CD8-positive, alpha-beta memory T cell (primary cell): ENCODE measurements around the gene CPTP. TPM values are rescaled to one million over a fixed set of nuclear protein-coding genes. Genes with fewer than 3 reads are reported as not detected.

Experiments
- CTCF ChIA-PET: fragments of 350-600 bp; sonication (Branson Sonifier 250); formaldehyde crosslinking; loops from one replicate; lab custom pipeline; 2021; ENCODE audit warnings: antibody characterized with exemption; lab: Charles Lee
- POLR2A ChIA-PET: fragments of 350-600 bp; sonication (Branson Sonifier 250); formaldehyde crosslinking; loops from one replicate; lab custom pipeline; 2021; ENCODE audit warnings: antibody characterized with exemption; lab: Charles Lee
- DNase-seq, 5 donors: peaks; one replicate each; pipeline versions ENCODE4 v3.0.0 to v3.0.0-alpha.2; 2020 to 2022; ENCODE audit warnings: mixed read lengths in 1 of 5
- H3K27ac ChIP-seq: one replicate; pipeline ENCODE4 v1.7.0; 2013; ENCODE audit warnings: low read depth, mild to moderate bottlenecking, low read length, moderate library complexity
- H3K27me3 ChIP-seq: 2 replicates; pipeline ENCODE4 v1.7.0; 2013; ENCODE audit warnings: low read length, mild to moderate bottlenecking; ENCODE audit not compliant: insufficient read depth, poor library complexity, severe bottlenecking
- H3K36me3 ChIP-seq: 2 replicates; pipeline ENCODE4 v1.7.0; 2013; ENCODE audit warnings: mild to moderate bottlenecking, low read length, moderate library complexity; ENCODE audit not compliant: insufficient read depth
- H3K4me1 ChIP-seq: 2 replicates; pipeline ENCODE4 v1.7.0; 2013; ENCODE audit warnings: mild to moderate bottlenecking, low read length, moderate library complexity; ENCODE audit not compliant: insufficient read depth
- H3K4me3 ChIP-seq: 2 replicates; pipeline ENCODE4 v1.7.0; 2013; ENCODE audit warnings: mild to moderate bottlenecking, low read length
- H3K9me3 ChIP-seq: 2 replicates; pipeline ENCODE4 v1.7.0; 2013; ENCODE audit warnings: mild to moderate bottlenecking, low read length
- H3K27ac Mint-ChIP-seq, 8 donors: one replicate each; pipeline ENCODE4 v1.8.0; 2020 to 2021; ENCODE audit warnings: mixed read lengths in 8 of 8, mild to moderate bottlenecking in 6 of 8, inconsistent platforms in 3 of 8, moderate library complexity in 3 of 8
- H3K27me3 Mint-ChIP-seq, 2 donors: one replicate each; pipeline ENCODE4 v1.8.0; 2020 to 2021; ENCODE audit warnings: mixed read lengths in 2 of 2, mild to moderate bottlenecking in 1 of 2, moderate library complexity in 1 of 2
- H3K36me3 Mint-ChIP-seq, 3 donors: one replicate each; pipeline ENCODE4 v1.8.0; 2020 to 2021; ENCODE audit warnings: mixed read lengths in 3 of 3, inconsistent platforms in 1 of 3, mild to moderate bottlenecking in 1 of 3
- H3K4me1 Mint-ChIP-seq, 3 donors: one replicate each; pipeline ENCODE4 v1.8.0; 2020 to 2021; ENCODE audit warnings: mixed read lengths in 3 of 3, inconsistent platforms in 1 of 3, mild to moderate bottlenecking in 1 of 3
- H3K4me3 Mint-ChIP-seq, 7 donors: one replicate each; pipeline ENCODE4 v1.8.0; 2020 to 2021; ENCODE audit warnings: mixed read lengths in 7 of 7, mild to moderate bottlenecking in 6 of 7, moderate library complexity in 4 of 7, inconsistent platforms in 2 of 7
- H3K9me3 Mint-ChIP-seq, 5 donors: one replicate each; pipeline ENCODE4 v1.8.0; 2020 to 2022; ENCODE audit warnings: mixed read lengths in 5 of 5, mild to moderate bottlenecking in 3 of 5, moderate library complexity in 2 of 5, inconsistent platforms in 1 of 5
- polyA plus RNA-seq: library from polyadenylated mRNA; unstranded; fragments of 300-500 nt; fragmentation: Illumina TruSeq; gene quantifications from one replicate; pipeline ENCODE4 v1.2.3, GENCODE V29; 2021
- total RNA-seq, 2 experiments: library from RNA; stranded (reverse); gene quantifications; one replicate each; pipeline ENCODE4 v1.2.3, GENCODE V29; 2021

CPTP gene
- total and polyA plus RNA-seq, 3 experiments from 2014 or later: 17.6 to 23.6 (median 18.3) TPM

GRCh38 chr1:1328254-1328653, 3.7 kb downstream of the CPTP start:
- Histone ChIP-seq H3K36me3 (no peaks in the 10 kb centered on the region), H3K4me3 (no peak overlapping the region), H3K9me3 (no peaks in the 10 kb centered on the region), H3K27ac (no peak overlapping the region), H3K27me3 (no peaks in the 10 kb centered on the region), H3K4me1 (peaks cover 21% of the 10 kb centered on the region)
- no peak for DNase-seq
- Mint-ChIP-seq H3K4me1 (peaks cover 13 to 26% (median 22%) of the 10 kb centered on the region in 3 donors), H3K27me3 (no peaks in the 10 kb centered on the region), H3K36me3 (peaks cover 0 to 17% (median 0%) of the 10 kb centered on the region in 3 donors), H3K4me3 (no peak overlapping the region), H3K9me3 (no peaks in the 10 kb centered on the region), H3K27ac (no peak overlapping the region)
- ChIA-PET POLR2A (no interaction called here), CTCF (no interaction called here)

GRCh38 chr1:1329304-1330210, 5.0 kb downstream of the CPTP start:
- Mint-ChIP-seq H3K27me3 (no peaks in the 10 kb centered on the region), H3K36me3 (peaks cover 0 to 13% (median 0%) of the 10 kb centered on the region in 3 donors), H3K4me1 (peaks cover 8 to 19% (median 17%) of the 10 kb centered on the region in 3 donors), H3K27ac (peak overlapping the region in 1 of 8 donors; percentile 52), H3K4me3 (peak overlapping the region in 2 of 7 donors; percentile 64 to 70), H3K9me3 (no peaks in the 10 kb centered on the region)
- POLR2A ChIA-PET: no interaction called here
- no peaks in the 10 kb centered on the region for H3K36me3 ChIP-seq
- H3K9me3 ChIP-seq: no peaks in the 10 kb centered on the region
- peaks cover 17% of the 10 kb centered on the region for H3K4me1 ChIP-seq
- no peak overlapping the region for H3K4me3 ChIP-seq
- no peak overlapping the region for H3K27ac ChIP-seq
- no peaks in the 10 kb centered on the region for H3K27me3 ChIP-seq
- no peak for DNase-seq
- CTCF ChIA-PET: no interaction called here

GRCh38 chr1:1330366-1331067, 5.9 kb downstream of the CPTP start:
- ChIA-PET CTCF (no interaction called here), POLR2A (no interaction called here)
- Mint-ChIP-seq H3K4me1 (peaks cover 6 to 17% (median 14%) of the 10 kb centered on the region in 3 donors), H3K27me3 (no peaks in the 10 kb centered on the region), H3K36me3 (peaks cover 0 to 13% (median 0%) of the 10 kb centered on the region in 3 donors), H3K4me3 (peak overlapping the region in 1 of 7 donors; percentile 44), H3K27ac (no peak overlapping the region), H3K9me3 (no peaks in the 10 kb centered on the region)
- no peaks in the 10 kb centered on the region for H3K36me3 ChIP-seq
- H3K9me3 ChIP-seq: no peaks in the 10 kb centered on the region
- no peak overlapping the region for H3K27ac ChIP-seq
- no peak for DNase-seq
- peaks cover 12% of the 10 kb centered on the region for H3K4me1 ChIP-seq
- no peak overlapping the region for H3K4me3 ChIP-seq
- no peaks in the 10 kb centered on the region for H3K27me3 ChIP-seq

- H3K27me3 ChIP-seq: no peaks in the 10 kb centered on the region
- H3K27ac ChIP-seq: no peak within 1 kb of the TSS
- Mint-ChIP-seq H3K4me1 (peaks cover under 1 to 11% (median 6%) of the 10 kb centered on the region in 3 donors), H3K27ac (no peak within 1 kb of the TSS), H3K27me3 (no peaks in the 10 kb centered on the region), H3K9me3 (no peaks in the 10 kb centered on the region), H3K36me3 (peaks cover 0 to 10% (median 0%) of the 10 kb centered on the region in 3 donors), H3K4me3 (peak within 1 kb of the TSS in 2 of 7 donors; percentile 44 to 64)
- CTCF ChIA-PET: no interaction called here
- no peaks in the 10 kb centered on the region for H3K9me3 ChIP-seq
- no peak within 1 kb of the TSS for H3K4me3 ChIP-seq
- peaks cover 4% of the 10 kb centered on the region for H3K4me1 ChIP-seq
- POLR2A ChIA-PET: no interaction called here
- DNase-seq: no peak
- H3K36me3 ChIP-seq: no peaks in the 10 kb centered on the region
These were observed 6.7 kb downstream of the CPTP start, which contains the start of gene TAS1R3 for GRCh38 chr1:1331068-1331965. Gene TAS1R3, plus strand, starts transcription at chr1:1331280. Its CDS starts 66 bp downstream, at chr1:1331346.

- no peak overlapping the region for H3K4me3 Mint-ChIP-seq
- H3K36me3 Mint-ChIP-seq: peaks cover 0 to 6% (median 0%) of the 10 kb centered on the region in 3 donors
- CTCF ChIA-PET: no interaction called here
- no peak for DNase-seq
- H3K27me3 Mint-ChIP-seq: no peaks in the 10 kb centered on the region
- H3K4me1 Mint-ChIP-seq: peaks cover 0 to 6% (median 0%) of the 10 kb centered on the region in 3 donors
- Histone ChIP-seq H3K27ac (no peak overlapping the region), H3K36me3 (no peaks in the 10 kb centered on the region), H3K4me3 (no peak overlapping the region), H3K9me3 (no peaks in the 10 kb centered on the region), H3K27me3 (no peaks in the 10 kb centered on the region), H3K4me1 (no peaks in the 10 kb centered on the region)
- no peak overlapping the region for H3K27ac Mint-ChIP-seq
- POLR2A ChIA-PET: no interaction called here
- H3K9me3 Mint-ChIP-seq: no peaks in the 10 kb centered on the region
These were observed 7.6 kb downstream of the CPTP start for GRCh38 chr1:1332031-1332755.

GRCh38 chr1:1332774-1333480, 8.3 kb downstream of the CPTP start:
- Histone ChIP-seq H3K36me3 (no peaks in the 10 kb centered on the region), H3K4me3 (no peak overlapping the region), H3K9me3 (no peaks in the 10 kb centered on the region), H3K27me3 (no peaks in the 10 kb centered on the region), H3K4me1 (no peaks in the 10 kb centered on the region), H3K27ac (no peak overlapping the region)
- Mint-ChIP-seq H3K4me3 (no peak overlapping the region), H3K27me3 (no peaks in the 10 kb centered on the region), H3K36me3 (peaks cover 0 to 2% (median 0%) of the 10 kb centered on the region in 3 donors), H3K4me1 (peaks cover 0 to 6% (median 0%) of the 10 kb centered on the region in 3 donors), H3K9me3 (no peaks in the 10 kb centered on the region), H3K27ac (no peak overlapping the region)
- ChIA-PET CTCF (no interaction called here), POLR2A (no interaction called here)
- DNase-seq: no peak
